HG03342 (cell line): ENCODE results near the gene LSP1.

Experiments
- ATAC-seq: cut with Tn5 transposase; IDR thresholded peaks from one replicate; pipeline ENCODE4 v1.9.1; 2021; ENCODE audit warnings: mild to moderate bottlenecking, moderate library complexity; ENCODE audit not compliant: unreplicated experiment

LSP1 gene

DNA sequence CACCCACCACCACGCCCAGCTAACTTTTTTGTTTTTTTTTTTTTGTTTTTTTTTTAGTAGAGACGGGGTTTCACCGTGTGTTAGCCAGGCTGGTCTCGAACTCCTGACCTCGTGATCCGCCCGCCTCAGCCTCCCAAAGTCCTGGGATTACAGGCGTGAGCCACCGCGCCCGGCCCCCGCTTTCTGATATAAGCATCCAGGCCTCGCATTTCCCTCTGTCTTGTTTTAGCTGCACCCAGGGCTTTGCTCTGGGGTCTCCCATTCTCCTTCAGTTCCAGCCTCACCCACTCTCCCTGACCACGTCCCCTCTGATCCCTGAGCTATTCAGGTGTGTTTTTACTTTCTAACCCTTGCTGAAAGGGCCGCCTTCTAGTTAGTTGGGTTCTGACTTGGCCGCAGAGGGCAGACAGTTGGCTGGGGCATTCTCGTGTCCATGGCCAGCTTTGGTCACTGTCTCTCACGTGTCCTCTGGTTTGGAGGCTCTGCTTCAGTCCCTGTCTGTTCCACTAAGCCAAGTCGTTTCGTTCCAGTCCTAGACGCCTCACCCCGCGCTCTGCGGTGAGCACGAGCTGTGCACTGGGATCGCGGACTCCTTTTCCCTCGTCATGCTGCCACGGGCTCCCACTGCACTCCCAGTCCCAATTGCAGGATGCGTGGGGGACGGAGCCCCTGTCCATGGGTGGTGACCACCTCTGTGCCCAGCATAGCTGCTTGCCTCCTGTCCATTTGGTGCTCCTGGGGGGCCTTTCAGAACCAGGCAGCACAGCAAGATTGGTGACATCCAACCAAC, 60.6 kb downstream of the LSP1 start:
- ATAC-seq = no peak

DNA sequence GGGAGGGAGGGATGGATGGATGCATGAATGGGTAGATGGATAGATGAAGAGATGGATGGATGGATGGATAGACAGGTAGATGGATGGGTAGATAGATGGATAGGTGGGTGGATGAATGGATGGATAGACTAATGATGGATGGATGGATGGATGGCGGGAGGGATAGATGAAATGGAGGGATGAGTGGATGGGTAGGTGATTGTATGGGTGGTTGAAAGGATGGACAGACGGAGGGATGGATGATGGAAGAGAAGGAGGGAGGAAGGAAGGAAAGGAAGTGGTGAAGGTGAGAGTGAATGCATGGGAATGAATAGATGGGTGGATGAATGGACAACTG, 62.9 kb downstream of the LSP1 start:
- ATAC-seq = no peak

DNA sequence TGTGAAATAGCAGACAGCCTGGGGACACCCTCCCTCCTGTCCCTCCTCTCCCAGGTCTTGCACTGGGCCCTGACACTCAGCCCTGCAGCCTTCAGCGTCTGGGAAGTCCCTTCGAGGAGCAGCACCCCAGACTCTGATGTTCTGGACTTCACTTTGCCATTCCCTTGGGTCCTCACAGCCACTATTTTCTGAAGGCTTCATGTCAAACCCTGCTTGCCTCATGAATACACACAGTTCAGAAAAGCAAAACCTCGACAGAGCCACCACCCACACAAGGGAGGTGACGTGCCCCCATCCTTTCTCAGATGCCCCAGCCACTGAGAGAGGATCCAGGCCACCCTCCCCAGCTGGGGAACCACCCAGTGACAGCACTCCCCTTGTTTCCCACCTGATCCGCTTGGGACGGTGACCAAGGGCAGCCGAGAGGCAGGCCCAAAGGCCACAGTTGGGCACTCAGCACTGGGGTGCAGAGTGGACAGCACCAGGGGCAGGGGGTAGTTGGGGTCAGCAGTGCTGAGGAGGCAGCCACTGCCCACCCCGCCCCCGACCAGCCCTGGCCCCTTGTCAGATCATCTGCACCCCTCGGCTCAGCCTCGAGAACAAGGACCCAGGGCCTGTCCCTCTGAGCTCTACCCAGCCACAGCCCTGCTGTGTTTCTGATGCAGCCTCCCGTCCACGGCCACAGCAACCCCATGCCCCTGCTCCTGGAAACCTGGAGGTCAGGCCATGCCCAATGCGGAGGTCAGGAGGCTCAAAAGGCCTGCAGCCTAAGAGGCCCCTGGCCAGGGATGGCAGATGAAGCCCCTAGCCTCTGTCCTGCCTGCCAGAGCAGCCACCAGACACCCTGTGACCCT, 63.5 kb downstream of the LSP1 start:
- no peak for ATAC-seq

DNA sequence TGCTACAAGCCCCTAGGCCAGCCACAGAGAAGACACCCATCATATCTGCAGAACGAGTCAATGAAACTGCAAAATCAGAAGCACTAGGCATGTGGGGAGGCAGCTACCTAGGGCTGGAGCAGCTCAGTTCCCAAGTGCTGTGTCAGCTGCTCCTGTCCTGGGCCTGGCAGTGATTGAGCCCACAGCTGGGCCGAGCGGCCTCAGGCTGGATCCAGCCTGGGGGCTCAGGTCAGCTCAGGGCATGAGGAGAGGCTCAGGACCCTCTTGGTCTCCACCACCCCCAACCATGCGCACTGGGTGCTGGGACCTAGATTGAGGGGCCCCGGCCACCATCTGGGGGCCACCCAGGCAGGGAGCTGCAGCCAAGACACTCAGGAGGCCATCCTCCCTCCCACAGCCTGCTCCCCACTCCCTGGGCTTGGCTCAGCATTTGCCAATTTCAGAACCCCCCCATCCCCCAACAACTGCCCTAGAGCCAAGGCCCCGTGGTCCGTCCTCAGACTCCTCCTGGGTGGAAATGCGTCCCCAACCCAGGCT, 64.2 kb downstream of the LSP1 start:
- ATAC-seq = no peak

DNA sequence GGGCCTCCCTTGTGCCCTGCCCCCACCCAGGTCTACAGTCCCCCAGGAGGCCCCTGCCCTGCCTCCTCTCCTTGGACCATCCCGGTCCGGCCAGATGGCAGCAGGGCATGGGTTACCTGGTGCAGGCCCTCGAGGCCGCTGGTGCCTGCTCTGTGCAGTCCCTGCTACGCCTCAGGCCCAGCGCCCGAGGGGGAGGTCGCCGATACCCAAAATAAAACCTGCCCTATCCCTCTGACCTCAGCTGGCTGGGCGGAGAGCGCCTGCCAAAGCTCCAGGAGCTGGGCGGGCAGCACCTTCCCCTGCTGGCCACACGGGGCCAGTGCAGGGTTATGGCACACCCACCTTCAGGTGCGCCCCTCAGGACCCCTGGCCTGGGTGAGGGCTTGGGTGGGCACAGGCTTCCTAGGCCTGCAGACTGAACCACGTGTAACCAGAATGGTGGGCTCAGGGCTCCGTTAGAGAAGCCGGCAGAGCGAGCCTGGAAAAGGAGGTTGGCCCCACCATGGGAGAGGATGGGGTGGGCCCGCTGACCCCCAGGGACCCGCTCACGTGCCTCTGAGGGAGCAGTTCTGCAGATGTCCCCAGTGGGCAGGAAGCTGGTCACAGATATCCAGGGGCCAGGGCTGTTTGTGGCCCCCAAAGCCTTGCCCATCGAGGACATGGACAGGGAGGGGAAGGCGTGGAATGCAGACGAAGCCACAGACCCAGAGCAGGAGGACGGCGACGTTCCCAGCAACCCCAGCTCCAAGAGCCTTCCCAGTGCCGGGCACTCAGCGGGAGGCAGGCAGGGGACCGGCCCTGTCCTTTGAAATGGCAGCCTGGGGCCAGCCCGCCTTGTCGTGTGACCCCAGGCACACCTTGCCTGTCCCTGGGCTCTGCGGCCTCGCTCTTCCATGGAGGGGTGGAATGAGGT, 64.9 kb downstream of the LSP1 start:
- ATAC-seq = no peak

DNA sequence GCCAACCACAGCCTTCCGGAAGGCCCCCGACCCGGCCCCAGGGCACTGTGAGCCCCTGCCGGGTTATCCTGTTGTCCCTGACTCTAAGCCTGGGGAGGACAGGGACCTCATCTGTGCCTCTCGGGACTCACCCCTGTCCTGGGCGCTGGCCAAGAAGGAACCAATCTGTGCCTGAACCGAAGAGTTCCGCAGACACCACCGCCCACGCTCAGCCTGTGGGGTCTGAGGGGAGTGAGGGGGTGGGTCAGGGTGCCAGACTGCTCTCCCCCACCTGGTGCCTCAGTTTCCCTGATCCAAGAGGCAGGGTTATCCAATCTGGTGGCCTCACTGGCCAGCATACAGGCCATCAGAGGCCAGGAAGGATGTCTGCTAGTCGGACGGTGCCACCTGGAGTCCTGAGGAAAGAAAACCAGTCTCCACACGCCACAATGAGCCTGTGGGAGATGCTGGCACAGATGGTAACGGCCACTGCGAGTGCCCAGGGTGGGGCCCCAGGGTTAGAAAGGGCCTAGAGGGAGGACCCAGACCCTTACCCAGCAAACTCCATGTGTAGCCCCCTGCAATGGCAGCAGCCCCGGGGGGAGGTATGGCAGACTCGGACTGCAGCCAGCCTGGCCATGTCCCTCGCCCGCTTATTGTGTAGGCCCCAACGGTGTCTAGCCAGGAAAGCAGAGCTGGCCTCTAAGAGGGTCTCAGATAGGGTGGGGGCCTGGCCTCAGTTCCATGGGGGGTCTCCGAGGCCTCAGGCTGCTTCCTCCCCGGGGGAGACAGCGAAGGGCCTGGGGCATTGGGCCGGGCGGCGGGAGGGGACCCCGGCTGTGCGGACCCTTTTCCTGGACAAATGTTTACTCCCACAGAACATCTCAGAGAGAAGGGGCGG, 65.8 kb downstream of the LSP1 start:
- no peak for ATAC-seq

DNA sequence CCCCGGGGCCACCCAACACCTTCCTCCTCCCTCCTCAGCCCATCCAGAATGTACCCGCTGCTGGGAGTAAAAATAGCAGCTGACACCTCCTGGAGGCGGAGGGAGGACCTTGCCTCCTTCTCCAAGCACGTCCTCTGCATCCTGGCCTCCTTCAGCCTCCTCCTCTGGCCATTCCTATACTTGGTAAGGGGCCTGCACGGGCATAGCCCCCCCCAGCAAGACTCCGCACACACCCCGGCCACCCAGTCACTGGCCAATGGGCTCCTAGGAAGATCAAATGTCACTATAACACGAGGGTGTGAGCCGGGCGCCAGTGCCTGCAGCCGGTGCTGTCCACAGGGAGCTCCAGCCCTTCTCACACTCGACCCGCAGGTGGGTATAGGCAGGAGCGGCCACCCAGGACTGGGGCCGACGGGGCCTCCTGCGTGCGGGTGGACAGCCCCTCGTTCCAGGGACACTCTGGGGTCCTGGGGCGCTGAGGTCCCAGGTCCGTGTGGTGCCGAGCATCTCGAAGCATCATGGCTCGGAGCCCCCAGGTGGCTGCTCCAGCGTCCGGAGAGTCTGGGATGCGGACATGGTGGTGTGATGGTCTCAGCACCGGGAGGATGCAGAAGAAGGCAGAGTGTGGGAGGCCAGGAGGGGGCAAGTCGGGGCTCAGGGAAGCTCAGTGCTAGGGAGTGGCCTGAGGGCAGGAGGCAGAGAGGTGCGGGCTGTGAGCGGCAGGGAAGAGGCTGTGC, 66.7 kb downstream of the LSP1 start, which contains the start of gene TNNT3:
Gene TNNT3, plus strand, starts transcription at position 313 of the 737 bp plus-strand sequence. CDS start 3,172 bp downstream, outside the sequence.
- no peak for ATAC-seq

DNA sequence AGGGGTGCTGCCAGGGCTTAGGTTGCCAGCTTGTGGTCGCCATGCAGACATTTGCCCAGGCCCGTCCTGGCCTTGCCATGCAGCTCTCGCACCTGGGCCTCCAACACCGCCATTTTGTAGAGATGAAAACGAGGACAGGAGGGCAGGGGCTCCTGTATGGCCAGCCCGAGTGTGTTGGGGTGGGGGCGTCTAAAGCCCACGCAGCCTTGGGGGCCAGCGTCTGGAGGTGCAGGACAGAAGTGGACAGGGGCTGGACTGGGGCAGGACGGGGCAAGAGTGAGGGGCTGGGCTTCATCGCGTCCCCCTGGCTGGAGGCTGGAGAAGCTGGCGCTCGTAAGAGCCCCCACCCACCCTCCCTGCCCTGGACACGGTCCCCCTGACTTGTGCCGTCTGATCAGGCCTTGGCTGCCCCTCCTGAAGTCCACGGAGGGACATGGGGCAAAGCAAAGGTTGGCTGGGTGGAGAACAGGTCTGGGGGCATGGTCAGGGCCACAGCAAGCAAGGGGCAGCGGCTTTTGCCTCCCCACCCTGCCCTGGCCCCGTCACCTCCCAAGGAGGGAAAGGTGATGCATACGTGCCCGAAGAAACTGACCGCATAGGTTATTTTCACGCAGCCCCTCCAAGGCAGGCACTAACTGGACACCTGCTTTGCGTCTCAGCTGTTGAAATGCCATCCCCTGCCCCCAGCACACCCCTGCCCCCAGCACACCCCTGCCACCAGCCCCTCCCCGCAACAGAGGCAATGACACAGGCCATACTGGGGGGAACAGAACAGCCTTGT, 67.4 kb downstream of the LSP1 start:
- no peak for ATAC-seq

DNA sequence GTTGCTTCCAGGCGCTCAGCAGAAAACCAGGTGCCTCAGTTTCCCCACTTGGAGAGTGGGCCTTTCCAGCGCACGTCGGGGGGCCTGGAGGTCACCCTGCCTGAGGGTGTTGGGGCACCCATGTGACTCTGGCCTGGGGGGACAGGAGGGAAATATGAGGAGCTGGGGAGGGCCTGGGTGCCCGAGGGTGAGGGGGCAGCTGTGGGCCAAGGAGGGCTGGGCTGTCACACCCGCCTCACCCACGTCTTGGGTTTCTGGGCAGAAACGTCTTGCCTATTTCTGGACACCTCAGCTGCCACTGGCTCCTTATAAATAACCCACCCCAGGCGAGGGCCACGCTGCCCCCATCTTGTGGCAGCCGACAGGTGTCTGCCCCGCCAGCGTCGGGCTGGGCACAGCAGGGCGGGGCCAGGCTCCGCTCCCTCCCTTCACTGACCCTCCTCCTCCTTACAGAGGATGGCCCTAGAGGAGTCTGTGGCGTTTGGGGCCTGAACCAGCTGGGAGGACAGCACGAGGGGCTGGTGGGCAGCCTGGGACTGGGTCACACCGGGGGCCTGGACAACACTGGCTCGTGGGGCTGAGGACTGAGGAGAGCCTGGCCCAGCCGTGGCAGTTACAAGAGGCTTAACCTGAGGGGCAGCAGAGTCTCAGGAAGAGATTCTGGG, 68.2 kb downstream of the LSP1 start:
- ATAC-seq = no peak

DNA sequence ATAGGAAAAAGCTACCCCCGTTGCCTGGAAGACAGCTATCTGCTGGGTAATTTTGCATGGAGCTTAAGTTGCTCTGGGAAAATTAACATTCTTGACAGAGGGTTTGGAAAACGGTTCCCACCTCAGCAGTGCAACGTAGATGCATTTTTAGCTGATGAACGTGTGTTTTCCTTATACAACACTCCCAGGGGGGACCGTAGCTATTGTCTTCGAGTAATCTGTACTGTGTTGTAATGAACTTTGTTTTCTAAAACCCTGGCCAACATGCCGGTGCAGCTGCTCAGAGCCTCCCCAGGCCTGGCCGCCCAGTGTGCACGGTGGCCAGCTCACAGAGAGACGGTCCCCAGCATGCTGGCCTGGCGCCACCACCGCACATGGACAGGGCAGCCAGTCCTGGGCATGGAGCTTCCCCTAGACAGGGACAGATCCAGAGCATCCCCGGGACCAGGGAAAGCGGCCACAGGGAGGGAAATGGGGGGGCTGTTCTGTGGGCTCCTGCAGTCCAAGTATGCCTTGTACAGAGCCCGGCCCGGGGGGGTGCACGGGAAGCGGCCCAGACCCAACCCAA, 68.8 kb downstream of the LSP1 start:
- no peak for ATAC-seq

DNA sequence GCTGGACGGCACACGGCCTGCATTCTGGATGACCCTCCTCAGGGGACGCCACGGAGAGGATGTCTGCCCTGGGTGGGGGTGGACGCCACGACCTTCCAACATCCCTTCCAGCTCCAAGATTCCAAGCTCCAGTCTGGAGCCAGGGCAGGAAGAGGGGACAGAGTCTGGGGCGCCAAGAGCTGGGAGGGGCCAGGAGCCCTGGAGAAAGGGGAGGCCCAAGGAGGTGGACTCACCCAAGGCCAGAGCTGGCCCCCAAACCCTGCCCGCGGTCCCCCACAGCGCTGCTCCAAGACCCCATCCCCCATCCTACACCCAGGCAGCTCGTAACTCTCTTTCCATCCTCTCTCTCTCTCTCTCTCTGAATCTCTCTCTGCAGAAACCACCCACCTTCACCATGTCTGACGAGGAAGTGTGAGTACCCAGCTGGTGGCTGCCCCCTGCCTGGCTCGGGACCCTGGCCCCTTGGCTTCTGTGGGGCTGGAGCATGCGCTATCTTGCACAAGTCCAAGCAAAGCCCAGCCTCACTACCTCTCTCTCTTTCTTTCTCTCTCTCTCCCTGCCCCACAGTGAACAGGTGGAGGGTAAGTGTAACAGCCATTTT, 69.7 kb downstream of the LSP1 start:
- ATAC-seq = no peak

DNA sequence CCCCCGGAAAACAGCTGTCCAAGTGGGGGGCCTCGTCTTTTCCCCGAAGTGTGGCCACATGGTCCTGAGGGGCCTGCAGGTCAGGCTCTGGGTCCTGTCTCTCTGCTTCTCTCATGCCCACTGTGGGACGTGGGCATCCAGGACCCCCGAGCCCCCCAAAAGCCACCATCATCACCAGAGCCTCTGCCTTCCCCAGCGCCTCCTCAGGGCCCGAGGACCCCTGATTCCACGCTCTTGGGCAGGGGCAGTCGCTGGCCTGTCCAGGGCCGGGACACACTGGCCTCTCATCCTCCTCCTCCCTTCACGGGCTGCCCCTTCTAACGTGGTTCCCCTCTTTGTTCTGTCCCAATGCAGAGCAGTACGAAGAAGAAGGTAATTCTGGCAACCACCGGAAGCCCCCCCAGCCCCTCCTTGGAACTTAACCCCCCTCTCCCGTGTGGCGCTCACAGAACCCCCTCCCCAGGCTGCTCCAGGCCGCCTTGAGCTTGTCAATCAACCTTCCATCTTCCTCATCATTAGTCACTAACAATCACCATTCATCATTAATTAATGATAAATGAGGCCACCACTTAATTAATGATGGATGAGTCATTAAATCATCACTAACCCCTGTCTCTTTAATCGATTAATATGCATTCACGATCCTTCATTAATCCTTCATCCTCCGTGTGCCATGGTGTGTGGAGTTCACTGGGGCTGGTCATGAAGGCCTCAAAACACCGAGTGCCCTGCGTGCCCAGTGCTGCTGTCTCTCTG, 70.5 kb downstream of the LSP1 start:
- no peak for ATAC-seq

DNA sequence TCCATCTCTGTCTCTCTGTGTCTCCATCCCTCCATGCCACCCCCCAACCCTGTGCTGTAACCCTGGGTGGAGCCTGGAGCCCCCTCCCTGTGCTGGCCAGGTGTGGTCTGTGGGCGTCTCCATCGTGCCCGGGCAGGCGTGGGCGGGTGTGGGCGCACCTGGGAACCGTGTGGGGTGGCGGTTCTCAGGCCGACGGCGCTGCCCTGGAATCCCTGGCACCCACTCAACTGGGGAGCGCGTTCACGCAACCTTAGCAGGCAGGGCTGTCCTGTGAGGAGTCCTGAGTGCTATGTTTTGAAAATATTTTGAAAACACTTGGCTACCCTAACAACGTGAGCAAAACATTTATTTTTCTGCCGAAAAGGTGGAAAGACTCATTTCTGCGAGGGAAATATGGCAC, 71.3 kb downstream of the LSP1 start:
- no peak for ATAC-seq

DNA sequence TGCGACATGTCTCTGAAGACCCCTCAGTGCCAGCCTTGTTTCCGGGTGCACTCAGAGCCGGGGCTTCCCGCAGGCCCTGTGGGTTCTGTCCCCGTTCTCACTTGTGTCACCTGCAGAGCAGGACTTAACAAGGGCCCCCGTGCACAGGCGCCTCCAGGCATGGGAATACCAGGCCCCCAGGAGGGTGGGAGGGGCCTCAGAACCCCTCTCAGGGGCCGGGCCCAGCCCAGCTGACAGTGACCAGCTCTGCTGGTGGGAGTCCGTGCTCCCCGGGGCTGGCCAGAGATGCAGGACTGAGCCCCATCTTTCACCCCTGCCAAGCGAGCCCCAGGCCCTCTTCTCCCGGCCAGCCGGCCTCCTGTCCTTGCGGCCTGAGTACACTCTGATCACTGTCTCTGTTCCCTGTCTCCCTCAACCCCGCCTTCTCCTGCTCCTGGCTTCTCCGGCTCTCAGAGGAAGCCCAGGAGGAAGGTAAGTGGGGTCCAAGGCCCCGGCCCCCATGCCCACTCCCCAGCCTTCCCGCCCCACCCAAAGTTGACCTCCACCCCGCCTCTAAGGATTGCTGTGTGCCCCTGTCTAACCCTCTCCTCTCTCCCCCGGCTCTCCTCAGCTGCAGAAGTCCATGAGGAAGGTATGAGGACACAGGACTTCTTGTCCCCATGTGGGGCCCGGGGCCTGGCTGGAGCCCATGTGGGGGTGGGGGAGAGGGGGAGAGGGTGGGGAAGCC, 71.9 kb downstream of the LSP1 start:
- ATAC-seq = no peak

DNA sequence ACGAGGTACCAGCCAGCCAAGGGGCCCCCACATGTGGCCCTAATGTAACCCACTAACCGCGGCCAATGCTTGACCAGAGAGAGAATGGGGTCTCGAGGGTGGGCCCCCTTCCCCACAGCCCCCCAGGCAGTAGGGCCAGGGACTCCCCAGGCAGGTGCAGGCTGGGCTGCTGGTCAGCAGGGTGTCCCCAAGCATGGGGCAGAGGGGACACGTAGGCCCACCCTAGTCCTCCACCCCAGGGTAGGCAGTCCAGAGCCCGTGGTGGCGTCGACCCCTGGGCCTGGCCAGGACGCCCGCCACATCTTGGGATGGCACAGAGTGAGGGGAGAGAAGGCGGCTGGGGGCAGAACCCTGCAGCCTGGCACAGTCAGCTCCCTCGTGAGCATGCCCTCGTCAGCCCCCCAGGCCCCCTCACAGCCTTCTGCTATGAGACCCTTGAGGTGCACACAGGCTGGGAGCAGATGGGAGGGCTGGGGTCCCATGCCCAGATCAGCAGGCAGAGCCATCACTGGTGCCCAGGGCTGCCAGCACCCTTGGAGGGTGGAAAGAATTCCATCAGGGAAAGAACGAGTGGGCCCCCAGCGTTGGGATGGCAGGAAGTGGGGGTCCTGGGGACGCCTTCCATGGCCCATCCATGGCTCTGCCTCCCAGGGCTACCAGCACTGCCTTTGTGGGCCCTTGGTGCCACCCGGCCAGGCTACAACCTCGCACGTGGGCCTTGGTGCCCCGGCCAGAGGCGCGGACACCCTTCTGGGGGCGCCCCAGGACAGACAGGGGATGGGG, 72.7 kb downstream of the LSP1 start:
- no peak for ATAC-seq
